Left cardiac atrium (tissue), 4 donors: ENCODE measurements around the gene NAV2. TPM values are rescaled to one million over a fixed set of nuclear protein-coding genes. Genes with fewer than 3 reads are reported as not detected.
"Not testable (repeated sequence)": the region's sequence is repeated elsewhere in the genome, so short reads cannot be mapped to it uniquely, and the experiment has no call there.

Experiments
- ATAC-seq, 2 donors: fragments of 200-7000 bp; cut with Tn5 transposase; one replicate each; pipeline ENCODE4 v1.9.1; 2020; ENCODE audit warnings: mild to moderate bottlenecking in 2 of 2, moderate library complexity in 2 of 2
- DNase-seq: peaks from one replicate; pipeline ENCODE4 v3.0.0-alpha.2; 2020
- intact Hi-C, 2 donors: fragments of 100-400 bp; cut with DNase I; formaldehyde crosslinking; loops; one replicate each; pipeline versions ENCODE4 v1.14.1 to v1.15.1; 2022 to 2023
- total RNA-seq, 2 donors: library from RNA; stranded (reverse); fragmentation: NEBNext Ultra II Directional; extraction: Animal tissue kit (Norgen Biotek cat#: 25700); gene quantifications; one replicate each; pipeline ENCODE4 v1.2.1, GENCODE V29; 2021
- donor health status: DM: no; HTN: yes; CAD: no.
- donor health status: DM: no; HTN: yes; CAD: no; lungs with severe emphysema.
- donor health status: DM: yes; HTN: yes; CAD: no.
- donor health status: Dilated cardiomyopathy.

Gene NAV2
- total RNA-seq, 2 donors from 2014 or later = 12.3 to 15.3 TPM

GRCh38 chr11:19918302-19919049 is 205.8 kb downstream of the NAV2 start:
- DNase-seq = no peak
- intact Hi-C loops = no loop called here
- ATAC-seq = no peak

DNA sequence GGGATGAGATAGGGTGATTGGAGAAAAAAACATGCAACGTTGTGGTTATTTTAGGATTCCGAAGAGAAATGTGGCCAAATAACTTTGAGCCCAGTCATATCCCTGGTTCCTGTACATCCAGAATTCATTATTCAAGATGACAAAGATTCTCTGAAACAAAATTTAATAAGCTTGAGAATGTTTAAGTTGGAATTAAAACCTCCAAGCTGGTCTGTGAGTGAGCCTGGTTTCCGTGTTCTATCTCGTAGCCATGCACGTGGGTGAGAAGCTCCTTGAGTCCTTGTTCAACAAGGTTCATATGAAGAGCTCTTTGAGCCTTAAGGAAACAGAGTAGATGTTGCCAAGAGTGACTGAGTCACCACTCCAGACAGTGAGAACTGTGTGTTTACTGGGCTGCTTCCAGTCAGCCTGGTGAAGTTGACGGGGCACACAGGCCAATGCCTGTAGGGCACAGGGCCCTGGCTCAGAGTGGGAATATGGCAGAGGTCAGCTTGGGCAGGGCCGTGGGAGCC is 206.5 kb downstream of the NAV2 start:
- peak; percentile 44 for DNase-seq
- intact Hi-C loops = no loop called here
- peak; percentile 75 to 98 for ATAC-seq

GRCh38 chr11:19920982-19921381 is 208.3 kb downstream of the NAV2 start:
- DNase-seq (no peak), ATAC-seq (no peak)
- intact Hi-C loops = no loop called here

DNA sequence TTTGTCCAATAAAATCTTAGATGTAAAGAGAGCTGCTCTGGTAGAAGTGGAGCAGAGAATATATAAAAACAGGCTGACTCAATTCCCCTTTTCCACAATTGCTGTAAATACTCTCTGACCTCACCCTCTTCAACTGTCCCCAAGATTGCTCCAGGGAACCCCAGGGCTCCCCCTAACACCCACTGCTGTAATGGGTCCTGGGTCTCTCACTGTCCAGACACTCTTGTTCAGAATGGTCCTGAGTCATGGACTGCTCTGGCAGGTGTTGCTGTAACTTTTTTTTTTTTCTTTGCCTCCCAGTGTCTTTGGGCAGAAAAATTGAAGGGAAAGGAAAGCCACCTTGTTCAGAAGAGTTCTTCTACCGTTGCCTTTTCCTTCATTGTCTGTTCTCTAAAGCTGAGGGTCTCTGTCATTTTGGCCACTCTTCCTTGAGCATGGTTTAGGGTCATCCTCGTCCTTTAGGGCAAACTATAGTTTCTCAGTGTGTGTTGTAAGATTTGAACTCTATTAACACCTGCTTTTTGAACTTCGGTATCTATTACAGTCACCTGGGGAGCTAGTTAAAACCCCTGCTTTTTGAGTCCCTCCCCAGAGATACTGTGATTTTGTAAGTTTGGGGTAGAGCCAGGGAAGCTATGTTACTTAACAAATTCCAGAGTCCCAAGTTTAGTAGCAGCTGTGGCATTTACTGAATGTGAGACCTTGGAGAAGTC is 209.5 kb downstream of the NAV2 start:
- ATAC-seq (no peak), DNase-seq (no peak)
- intact Hi-C loops = no loop called here

- no peak for DNase-seq
- no peak for ATAC-seq
- intact Hi-C loops = no loop called here
Observed at GRCh38 chr11:19922689-19923035, 210.0 kb downstream of the NAV2 start.

GRCh38 chr11:19923626-19924025 is 211.0 kb downstream of the NAV2 start:
- intact Hi-C loops = no loop called here
- ATAC-seq (no peak), DNase-seq (no peak)

DNA sequence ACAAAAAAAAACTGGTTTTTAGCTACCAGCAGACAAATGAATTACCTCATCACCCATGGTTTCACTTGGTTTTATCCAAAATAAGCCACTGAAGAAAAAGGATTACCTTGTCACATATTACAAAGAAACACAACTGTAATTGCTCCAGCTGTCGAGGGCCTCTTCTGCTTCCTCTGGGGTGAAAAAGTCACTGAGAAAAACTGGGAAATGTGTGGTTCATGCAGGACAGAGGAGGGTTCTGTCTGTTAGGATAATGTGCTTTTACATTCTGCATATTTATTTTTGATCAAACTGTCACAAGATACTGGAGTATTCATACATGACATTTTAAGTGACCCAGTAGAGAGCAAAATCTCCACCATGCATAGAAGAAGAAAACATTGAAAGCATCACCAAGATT is 211.7 kb downstream of the NAV2 start:
- DNase-seq = no peak
- ATAC-seq = no peak
- intact Hi-C loops = no loop called here

GRCh38 chr11:19924716-19925115 is 212.1 kb downstream of the NAV2 start:
- ATAC-seq = no peak
- no peak for DNase-seq
- intact Hi-C loops = no loop called here

- DNase-seq, intact Hi-C loops, ATAC-seq: not testable (repeated sequence)
Observed at GRCh38 chr11:19927403-19927802, 214.8 kb downstream of the NAV2 start.

DNA sequence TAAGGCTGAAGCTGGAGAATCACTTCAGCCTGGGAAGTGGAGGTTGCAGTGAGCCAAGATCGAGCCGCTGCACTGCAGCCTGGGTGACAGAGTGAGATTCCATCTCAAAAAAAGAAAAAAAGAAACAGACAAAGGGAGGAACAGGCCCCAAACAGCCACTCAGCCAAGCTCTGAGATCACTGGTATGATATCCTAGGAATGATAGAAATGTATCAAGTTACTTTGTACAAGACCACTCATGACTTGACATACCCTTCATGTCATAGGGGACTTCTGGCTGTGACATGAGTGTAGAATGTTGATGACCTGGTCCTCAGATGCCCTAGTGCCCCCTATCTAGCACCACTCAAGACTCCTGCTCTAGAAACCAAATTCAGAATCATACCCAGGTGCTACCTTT is 216.5 kb downstream of the NAV2 start:
- no peak for DNase-seq

DNA sequence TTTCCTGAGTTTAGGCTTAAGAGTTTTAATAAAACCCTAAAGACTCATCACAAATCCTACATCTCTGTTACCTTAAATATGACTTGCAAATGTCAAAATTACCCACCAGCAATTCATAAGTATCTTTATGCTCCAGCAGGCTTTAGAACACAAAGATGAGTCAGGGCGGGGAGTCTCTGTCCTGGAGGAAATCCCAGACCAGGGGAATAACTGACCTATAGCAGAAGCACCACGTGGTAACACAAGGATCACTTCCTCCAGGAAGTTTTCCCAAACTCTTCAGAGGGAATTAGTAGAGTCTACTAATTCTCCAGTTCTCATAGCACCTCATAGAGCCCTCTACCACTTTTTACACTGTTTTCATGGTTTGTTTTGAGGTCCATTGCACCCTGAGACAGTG is 217.0 kb downstream of the NAV2 start:
- intact Hi-C loops = loop anchor here in 1 of 2 donors (10.0 kb wide), 1 partner anchor 425 kb away; no protein-coding TSS in a partner anchor
- DNase-seq (no peak), ATAC-seq (no peak)

More for the DNA sequence above, 216.5 kb downstream of the NAV2 start:
- intact Hi-C loops = no loop called here
- no peak for ATAC-seq

DNA sequence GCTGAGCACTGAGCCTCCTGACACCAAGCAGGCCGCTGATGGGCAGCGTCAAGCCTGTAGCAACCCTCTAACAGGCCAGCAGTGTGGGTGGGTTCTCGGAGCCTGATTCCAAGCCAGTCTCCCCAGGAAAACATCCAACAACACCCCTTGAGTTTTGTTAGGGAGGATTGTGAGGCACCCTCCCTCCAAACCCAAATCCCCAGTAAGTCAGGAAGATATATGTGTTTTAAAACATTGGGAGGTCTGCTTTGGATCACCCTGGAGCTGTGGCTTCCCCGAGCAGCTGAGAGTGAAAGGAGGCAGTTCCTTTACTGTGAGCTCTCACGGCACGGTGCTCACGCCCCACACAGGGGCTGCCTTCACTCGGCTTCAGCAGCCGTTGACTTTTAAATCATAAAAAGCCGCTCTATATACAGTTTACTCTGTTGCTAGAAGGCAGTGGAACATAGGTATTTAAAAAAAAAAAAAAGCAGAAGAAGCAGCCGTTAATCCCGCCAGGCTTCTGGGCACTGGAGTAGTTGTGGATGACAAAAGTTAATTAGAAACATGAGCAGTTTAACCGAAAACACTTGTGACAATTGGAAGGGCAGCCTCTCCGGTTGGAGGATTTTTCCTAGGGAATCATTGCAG is 218.6 kb downstream of the NAV2 start:
- intact Hi-C loops = loop anchor here in 1 of 2 donors (10.0 kb wide), 1 partner anchor 424 kb away; no protein-coding TSS in a partner anchor
- peak; percentile 45 to 68 for ATAC-seq
- DNase-seq = no peak

- DNase-seq = no peak
Observed at GRCh38 chr11:19931771-19932369, 219.2 kb downstream of the NAV2 start.

DNA sequence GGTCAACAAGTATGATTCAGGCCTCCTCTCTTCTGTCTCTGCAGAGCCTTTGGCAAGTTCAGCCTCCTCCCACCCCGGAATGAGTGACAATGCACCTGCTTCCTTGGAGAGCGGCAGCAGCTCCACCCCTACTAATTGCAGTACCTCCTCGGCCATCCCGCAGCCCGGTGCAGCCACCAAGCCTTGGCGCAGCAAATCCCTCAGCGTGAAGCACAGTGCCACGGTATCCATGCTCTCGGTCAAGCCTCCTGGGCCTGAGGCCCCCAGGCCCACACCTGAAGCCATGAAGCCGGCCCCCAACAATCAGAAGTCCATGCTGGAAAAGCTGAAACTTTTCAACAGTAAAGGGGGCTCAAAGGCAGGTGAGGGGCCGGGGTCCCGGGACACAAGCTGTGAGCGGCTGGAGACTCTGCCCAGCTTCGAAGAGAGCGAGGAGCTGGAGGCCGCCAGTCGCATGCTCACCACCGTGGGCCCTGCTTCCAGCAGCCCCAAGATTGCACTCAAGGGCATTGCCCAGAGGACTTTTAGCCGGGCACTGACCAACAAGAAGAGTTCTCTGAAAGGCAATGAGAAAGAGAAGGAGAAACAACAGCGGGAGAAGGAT is 220.6 kb downstream of the NAV2 start:
- no peak for DNase-seq
- no peak for ATAC-seq
- intact Hi-C loops = loop anchor here in 1 of 2 donors (10.0 kb wide), 1 partner anchor 422 kb away; no protein-coding TSS in a partner anchor

More at GRCh38 chr11:19931771-19932369, 219.2 kb downstream of the NAV2 start:
- intact Hi-C loops = loop anchor here in 1 of 2 donors (10.0 kb wide), 1 partner anchor 423 kb away; no protein-coding TSS in a partner anchor
- peak; percentile 32 to 49 for ATAC-seq

DNA sequence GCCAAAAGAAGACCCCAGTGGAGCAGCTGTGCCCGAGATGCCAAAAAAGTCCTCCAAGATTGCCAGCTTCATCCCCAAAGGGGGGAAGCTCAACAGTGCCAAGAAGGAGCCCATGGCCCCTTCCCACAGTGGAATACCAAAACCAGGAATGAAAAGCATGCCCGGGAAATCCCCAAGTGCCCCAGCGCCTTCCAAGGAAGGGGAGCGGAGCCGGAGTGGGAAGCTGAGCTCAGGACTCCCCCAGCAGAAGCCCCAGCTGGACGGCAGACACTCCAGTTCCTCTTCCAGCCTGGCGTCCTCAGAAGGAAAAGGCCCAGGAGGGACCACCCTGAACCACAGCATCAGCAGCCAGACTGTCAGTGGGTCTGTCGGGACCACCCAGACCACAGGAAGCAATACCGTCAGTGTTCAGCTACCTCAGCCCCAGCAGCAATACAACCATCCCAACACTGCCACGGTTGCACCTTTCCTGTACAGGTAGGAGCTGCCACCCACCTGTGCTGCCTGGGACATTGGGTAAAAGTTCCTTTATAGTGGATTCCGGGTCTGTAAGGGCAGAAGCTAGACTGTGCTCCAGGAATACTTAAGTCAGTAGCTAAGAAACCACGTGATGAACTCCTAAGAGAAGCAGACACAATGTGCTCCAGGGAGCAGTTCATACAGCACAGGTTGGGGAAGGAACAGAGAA is 221.3 kb downstream of the NAV2 start:
- intact Hi-C loops = loop anchor here in 1 of 2 donors (10.0 kb wide), 1 partner anchor 421 kb away; no protein-coding TSS in a partner anchor

GRCh38 chr11:19934828-19935259 is 222.2 kb downstream of the NAV2 start:
- no peak for DNase-seq
- intact Hi-C loops = loop anchor here (5.0 to 10.0 kb wide), 2 partner anchors 197 to 420 kb away; no protein-coding TSS in a partner anchor
- peak in 1 of 2 donors; percentile 32 for ATAC-seq

More for the DNA sequence above, 221.3 kb downstream of the NAV2 start:
- DNase-seq = no peak
- no peak for ATAC-seq

GRCh38 chr11:19935507-19935906 is 222.9 kb downstream of the NAV2 start:
- intact Hi-C loops = loop anchor here (5.0 to 10.0 kb wide), 2 partner anchors 197 to 419 kb away; no protein-coding TSS in a partner anchor
- no peak for ATAC-seq
- no peak for DNase-seq

DNA sequence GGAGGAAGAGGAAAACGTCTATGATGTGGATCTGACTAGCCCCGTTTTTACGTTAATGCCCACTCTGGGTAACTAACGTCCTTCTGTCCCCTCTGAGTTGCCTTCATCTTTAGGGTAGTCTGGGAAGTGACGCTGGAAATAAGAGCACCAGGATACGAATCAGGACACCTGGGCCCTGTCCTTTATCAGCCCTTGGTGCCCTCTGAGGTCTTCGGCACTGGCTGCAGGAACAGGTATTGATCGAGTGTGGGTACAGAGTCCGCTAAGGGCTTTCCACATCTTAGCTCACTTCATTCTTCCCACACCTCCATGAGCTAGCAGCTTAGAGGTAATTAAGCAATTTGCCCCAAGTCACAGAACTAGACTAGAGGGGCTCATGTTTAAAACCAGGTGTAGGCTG is 223.8 kb downstream of the NAV2 start:
- DNase-seq (no peak), ATAC-seq (no peak)
- intact Hi-C loops = loop anchor here (5.0 to 10.0 kb wide), 2 partner anchors 196 to 418 kb away; no protein-coding TSS in a partner anchor
